Measurements from ENCODE around the gene RBCK1.
"Not testable (repeated sequence)": the region's sequence is repeated elsewhere in the genome, so short reads cannot be mapped to it uniquely, and the experiment has no call there.

Gene RBCK1

GRCh38 chr20:391041-391711 lies 16.9 kb upstream of the RBCK1 start:
- CTCF ChIA-PET: interaction anchor here (1.1 kb wide), 1 partner anchor 24 kb away, joined by 3 read pairs; no protein-coding TSS in a partner anchor
- TF ChIP-seq CTCF (IDR thresholded peaks at IDR 0.05; ENCODE audit: control extremely low read depth, extremely low read depth, low read depth, missing control alignments): no peak
- DNase-seq (ENCODE audit: extremely low spot score): no peak
- POLR2A ChIA-PET: no interaction called here

- POLR2A ChIA-PET; DNase-seq (ENCODE audit: extremely low spot score): not testable (repeated sequence)
- CTCF ChIA-PET: interaction anchor here (0.9 kb wide), 1 partner anchor 14 kb away, joined by 4 read pairs; no protein-coding TSS in a partner anchor
Measured at GRCh38 chr20:393296-393695, 14.8 kb upstream of the RBCK1 start.

GRCh38 chr20:396252-396618 lies 11.9 kb upstream of the RBCK1 start:
- POLR2A ChIA-PET: no interaction called here

GRCh38 chr20:396619-397431 lies 11.3 kb upstream of the RBCK1 start:
- CTCF ChIA-PET: no interaction called here
- DNase-seq (ENCODE audit: extremely low spot score): no peak
- no peak for TF ChIP-seq CTCF (IDR thresholded peaks at IDR 0.05; ENCODE audit: control extremely low read depth, extremely low read depth, low read depth, missing control alignments)
- POLR2A ChIA-PET: interaction anchor here (2.8 kb wide), 1 partner anchor 10 kb away, joined by 9 read pairs; no protein-coding TSS in a partner anchor

More at GRCh38 chr20:396252-396618, 11.9 kb upstream of the RBCK1 start:
- CTCF ChIA-PET: no interaction called here
- TF ChIP-seq CTCF (IDR thresholded peaks at IDR 0.05; ENCODE audit: control extremely low read depth, extremely low read depth, low read depth, missing control alignments): no peak
- no peak for DNase-seq (ENCODE audit: extremely low spot score)

- CTCF ChIA-PET: interaction anchor here (1.7 kb wide), 1 partner anchor 10 kb away, joined by 6 read pairs; no protein-coding TSS in a partner anchor
- DNase-seq (ENCODE audit: extremely low spot score): no peak
- no peak for TF ChIP-seq CTCF (IDR thresholded peaks at IDR 0.05; ENCODE audit: control extremely low read depth, extremely low read depth, low read depth, missing control alignments)
- POLR2A ChIA-PET: interaction anchor here (2.8 kb wide), 1 partner anchor 10 kb away, joined by 9 read pairs; no protein-coding TSS in a partner anchor
Measured at GRCh38 chr20:397432-398237, 10.5 kb upstream of the RBCK1 start.

GRCh38 chr20:399182-399707 lies 8.9 kb upstream of the RBCK1 start:
- no peak for TF ChIP-seq CTCF (IDR thresholded peaks at IDR 0.05; ENCODE audit: control extremely low read depth, extremely low read depth, low read depth, missing control alignments)
- ChIA-PET POLR2A (interaction anchor here (2.8 kb wide), 1 partner anchor 8 kb away, joined by 9 read pairs; no protein-coding TSS in a partner anchor), CTCF (interaction anchor here (1.0 to 1.7 kb wide), 2 partner anchors 8 to 13 kb away, joined by 3 to 6 read pairs; no protein-coding TSS in a partner anchor)
- no peak for DNase-seq (ENCODE audit: extremely low spot score)

Measured in GM10248 (cell line).